ENCODE data around the gene COQ3.

COQ3 gene

GRCh38 chr6:99349171-99350141 lies 44.5 kb downstream of the COQ3 start, which contains the start of gene FAXC:
TSS of gene FAXC (minus strand) at chr6:99349674. CDS start at chr6:99349372, 302 bp downstream.
- TF ChIP-seq CTCF (IDR thresholded peaks at IDR 0.05; ENCODE audit: insufficient read depth, low read length, poor library complexity, severe bottlenecking) (no peak), EZH2phosphoT487 (conservative IDR thresholded peaks at IDR 0.05; ENCODE audit: low read length) (no peak)
- Histone ChIP-seq H3K36me3 (ENCODE audit: low read length) (no peaks in the 10 kb centered on the region), H3F3A (ENCODE audit: insufficient read depth) (no peaks in the 10 kb centered on the region), H3K9ac (ENCODE audit: low read length) (no peak within 1 kb of the TSS), H3K4me3 (ENCODE audit: insufficient read depth, low read length, poor library complexity, severe bottlenecking) (no peak within 1 kb of the TSS), H3K4me2 (ENCODE audit: low read depth, low read length, poor library complexity, severe bottlenecking) (peak within 1 kb of the TSS; percentile 7), H3K9me2 (replicated peaks; ENCODE audit: insufficient read depth, low read length) (no peaks in the 10 kb centered on the region), H3K27ac (ENCODE audit: low read depth, low read length) (no peak within 1 kb of the TSS), H3K27me3 (ENCODE audit: low read length) (no peaks in the 10 kb centered on the region), H3K9me3 (ENCODE audit: insufficient read depth, low read length) (no peaks in the 10 kb centered on the region), H4K20me1 (ENCODE audit: low read depth, low read length) (no peaks in the 10 kb centered on the region), H3K79me2 (ENCODE audit: insufficient read depth, low read length) (no peaks in the 10 kb centered on the region), H2AFZ (ENCODE audit: low read depth, low read length, severe bottlenecking) (peak within 1 kb of the TSS; percentile 52)

GRCh38 chr6:99348288-99349170 lies 45.5 kb downstream of the COQ3 start:
- Histone ChIP-seq H3K9me3 (ENCODE audit: insufficient read depth, low read length) (no peaks in the 10 kb centered on the region), H2AFZ (ENCODE audit: low read depth, low read length, severe bottlenecking) (no peak overlapping the region), H3K4me3 (ENCODE audit: insufficient read depth, low read length, poor library complexity, severe bottlenecking) (no peak overlapping the region), H3K9me2 (replicated peaks; ENCODE audit: insufficient read depth, low read length) (no peaks in the 10 kb centered on the region), H3K27me3 (ENCODE audit: low read length) (no peaks in the 10 kb centered on the region), H3K4me2 (ENCODE audit: low read depth, low read length, poor library complexity, severe bottlenecking) (no peak overlapping the region), H3K9ac (ENCODE audit: low read length) (no peak overlapping the region), H3K79me2 (ENCODE audit: insufficient read depth, low read length) (no peaks in the 10 kb centered on the region), H3K27ac (ENCODE audit: low read depth, low read length) (no peak overlapping the region), H3K36me3 (ENCODE audit: low read length) (no peaks in the 10 kb centered on the region), H4K20me1 (ENCODE audit: low read depth, low read length) (no peaks in the 10 kb centered on the region), H3F3A (ENCODE audit: insufficient read depth) (no peaks in the 10 kb centered on the region)
- TF ChIP-seq CTCF (IDR thresholded peaks at IDR 0.05; ENCODE audit: insufficient read depth, low read length, poor library complexity, severe bottlenecking), result no peak
- no peak for TF ChIP-seq EZH2phosphoT487 (conservative IDR thresholded peaks at IDR 0.05; ENCODE audit: low read length)

GRCh38 chr6:99347804-99348203 lies 46.2 kb downstream of the COQ3 start:
- Histone ChIP-seq H3F3A (ENCODE audit: insufficient read depth) (no peaks in the 10 kb centered on the region), H3K27me3 (ENCODE audit: low read length) (no peaks in the 10 kb centered on the region), H3K9me3 (ENCODE audit: insufficient read depth, low read length) (no peaks in the 10 kb centered on the region), H3K36me3 (ENCODE audit: low read length) (no peaks in the 10 kb centered on the region), H3K27ac (ENCODE audit: low read depth, low read length) (no peak overlapping the region), H3K79me2 (ENCODE audit: insufficient read depth, low read length) (no peaks in the 10 kb centered on the region), H3K4me2 (ENCODE audit: low read depth, low read length, poor library complexity, severe bottlenecking) (no peak overlapping the region), H4K20me1 (ENCODE audit: low read depth, low read length) (no peaks in the 10 kb centered on the region), H3K9me2 (replicated peaks; ENCODE audit: insufficient read depth, low read length) (no peaks in the 10 kb centered on the region), H3K9ac (ENCODE audit: low read length) (no peak overlapping the region), H2AFZ (ENCODE audit: low read depth, low read length, severe bottlenecking) (no peak overlapping the region), H3K4me3 (ENCODE audit: insufficient read depth, low read length, poor library complexity, severe bottlenecking) (no peak overlapping the region)
- TF ChIP-seq CTCF (IDR thresholded peaks at IDR 0.05; ENCODE audit: insufficient read depth, low read length, poor library complexity, severe bottlenecking) (no peak), EZH2phosphoT487 (conservative IDR thresholded peaks at IDR 0.05; ENCODE audit: low read length) (no peak)

Data from SU-DHL-6 (cell line).